SKM-1 treated with dmso at 0.1 percent for 144 hours (cell line): ENCODE data around the gene FN1.

Source experiments
- DNase-seq: peaks from one replicate; lab custom pipeline; 2025; ENCODE audit not compliant: unreplicated experiment; lab: John Stamatoyannopoulos, UW

FN1 gene

GRCh38 chr2:215386566-215386965, 49.3 kb downstream of the FN1 start:
- no peak for DNase-seq

- no peak for DNase-seq
Measured at GRCh38 chr2:215384710-215385109, 51.2 kb downstream of the FN1 start.

GRCh38 chr2:215383652-215384279, 52.1 kb downstream of the FN1 start:
- no peak for DNase-seq

GRCh38 chr2:215382480-215382879, 53.4 kb downstream of the FN1 start:
- no peak for DNase-seq

GRCh38 chr2:215382011-215382410, 53.9 kb downstream of the FN1 start:
- DNase-seq = no peak

- no peak for DNase-seq
Measured at GRCh38 chr2:215380699-215381098, 55.2 kb downstream of the FN1 start.

- DNase-seq = no peak
Measured at GRCh38 chr2:215379948-215380347, 55.9 kb downstream of the FN1 start.

GRCh38 chr2:215379039-215379438, 56.8 kb downstream of the FN1 start:
- no peak for DNase-seq

GRCh38 chr2:215378045-215378444, 57.8 kb downstream of the FN1 start:
- DNase-seq = no peak

- DNase-seq = no peak
Measured at GRCh38 chr2:215377283-215377682, 58.6 kb downstream of the FN1 start.

- no peak for DNase-seq
Measured at GRCh38 chr2:215376103-215376780, 59.6 kb downstream of the FN1 start.

GRCh38 chr2:215375467-215375830, 60.4 kb downstream of the FN1 start:
- DNase-seq = no peak

- DNase-seq = no peak
Measured at GRCh38 chr2:215374642-215375466, 61.0 kb downstream of the FN1 start.

- DNase-seq = no peak
Measured at GRCh38 chr2:215374002-215374401, 61.9 kb downstream of the FN1 start.

GRCh38 chr2:215372968-215373649, 62.8 kb downstream of the FN1 start:
- no peak for DNase-seq

GRCh38 chr2:215371915-215372897, 63.7 kb downstream of the FN1 start:
- DNase-seq = no peak

- DNase-seq = no peak
Measured at GRCh38 chr2:215370112-215370965, 65.5 kb downstream of the FN1 start.

GRCh38 chr2:215369181-215369760, 66.6 kb downstream of the FN1 start:
- no peak for DNase-seq

- no peak for DNase-seq
Measured at GRCh38 chr2:215368493-215368809, 67.4 kb downstream of the FN1 start.
